ENCODE results near the gene PROCA1.
"Not testable (repeated sequence)": the region's sequence is repeated elsewhere in the genome, so short reads cannot be mapped to it uniquely, and the experiment has no call there.

The PROCA1 gene

DNA sequence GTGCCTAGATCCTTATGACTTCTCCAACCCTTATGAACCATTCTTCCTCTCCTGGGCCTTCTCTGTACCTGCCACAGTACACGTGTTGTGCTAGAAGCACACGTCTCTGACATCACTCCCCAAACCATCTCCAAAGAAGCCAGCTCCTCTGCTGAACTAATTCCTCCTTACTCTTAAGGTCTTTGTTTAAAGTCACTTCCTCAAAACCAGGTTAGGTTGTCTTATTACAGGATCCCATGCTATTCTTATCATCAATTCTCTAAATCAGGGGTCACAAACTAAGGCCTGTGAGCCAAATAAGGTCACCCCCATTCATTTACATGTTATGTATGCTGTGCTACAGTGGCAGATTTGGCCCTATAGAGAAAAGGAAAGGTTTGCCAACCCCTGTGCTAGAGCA, 45.7 kb downstream of the PROCA1 start:
- in situ Hi-C loops (cut with MboI; ENCODE audit: low pct_unique_long_range_greater_than_20kb, low sequenced_read_pairs, unreplicated experiment): no loop called here
- TF ChIP-seq, protein P1, sequence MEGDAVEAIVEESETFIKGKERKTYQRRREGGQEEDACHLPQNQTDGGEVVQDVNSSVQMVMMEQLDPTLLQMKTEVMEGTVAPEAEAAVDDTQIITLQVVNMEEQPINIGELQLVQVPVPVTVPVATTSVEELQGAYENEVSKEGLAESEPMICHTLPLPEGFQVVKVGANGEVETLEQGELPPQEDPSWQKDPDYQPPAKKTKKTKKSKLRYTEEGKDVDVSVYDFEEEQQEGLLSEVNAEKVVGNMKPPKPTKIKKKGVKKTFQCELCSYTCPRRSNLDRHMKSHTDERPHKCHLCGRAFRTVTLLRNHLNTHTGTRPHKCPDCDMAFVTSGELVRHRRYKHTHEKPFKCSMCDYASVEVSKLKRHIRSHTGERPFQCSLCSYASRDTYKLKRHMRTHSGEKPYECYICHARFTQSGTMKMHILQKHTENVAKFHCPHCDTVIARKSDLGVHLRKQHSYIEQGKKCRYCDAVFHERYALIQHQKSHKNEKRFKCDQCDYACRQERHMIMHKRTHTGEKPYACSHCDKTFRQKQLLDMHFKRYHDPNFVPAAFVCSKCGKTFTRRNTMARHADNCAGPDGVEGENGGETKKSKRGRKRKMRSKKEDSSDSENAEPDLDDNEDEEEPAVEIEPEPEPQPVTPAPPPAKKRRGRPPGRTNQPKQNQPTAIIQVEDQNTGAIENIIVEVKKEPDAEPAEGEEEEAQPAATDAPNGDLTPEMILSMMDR (IDR thresholded peaks at IDR 0.05; ENCODE audit: extremely low read depth, insufficient read depth, missing control alignments): no peak
- DNase-seq (ENCODE audit: low spot score): no peak

GRCh38 chr17:28663723-28664122, 48.0 kb downstream of the PROCA1 start:
- in situ Hi-C loops (cut with MboI; ENCODE audit: low pct_unique_long_range_greater_than_20kb, low sequenced_read_pairs, unreplicated experiment): no loop called here
- TF ChIP-seq, protein P1 (IDR thresholded peaks at IDR 0.05; ENCODE audit: extremely low read depth, insufficient read depth, missing control alignments): no peak
- DNase-seq (ENCODE audit: low spot score): no peak

GRCh38 chr17:28662527-28662829, 49.2 kb downstream of the PROCA1 start:
- in situ Hi-C loops (cut with MboI; ENCODE audit: low pct_unique_long_range_greater_than_20kb, low sequenced_read_pairs, unreplicated experiment): no loop called here

GRCh38 chr17:28661635-28662526, 49.8 kb downstream of the PROCA1 start, which contains the start of the genes SDF2 and SUPT6H:
Gene SDF2 (minus strand): TSS chr17:28661906. CDS start chr17:28661876, 30 bp downstream.
Gene SUPT6H (plus strand): TSS chr17:28662205. CDS start chr17:28673402, 11,197 bp downstream.
- in situ Hi-C loops (cut with MboI; ENCODE audit: low pct_unique_long_range_greater_than_20kb, low sequenced_read_pairs, unreplicated experiment): no loop called here
- peak; percentile 94 for DNase-seq (ENCODE audit: low spot score)

More at GRCh38 chr17:28662527-28662829, 49.2 kb downstream of the PROCA1 start:
- TF ChIP-seq, protein P1 (IDR thresholded peaks at IDR 0.05; ENCODE audit: extremely low read depth, insufficient read depth, missing control alignments): no peak
- no peak for DNase-seq (ENCODE audit: low spot score)

DNA sequence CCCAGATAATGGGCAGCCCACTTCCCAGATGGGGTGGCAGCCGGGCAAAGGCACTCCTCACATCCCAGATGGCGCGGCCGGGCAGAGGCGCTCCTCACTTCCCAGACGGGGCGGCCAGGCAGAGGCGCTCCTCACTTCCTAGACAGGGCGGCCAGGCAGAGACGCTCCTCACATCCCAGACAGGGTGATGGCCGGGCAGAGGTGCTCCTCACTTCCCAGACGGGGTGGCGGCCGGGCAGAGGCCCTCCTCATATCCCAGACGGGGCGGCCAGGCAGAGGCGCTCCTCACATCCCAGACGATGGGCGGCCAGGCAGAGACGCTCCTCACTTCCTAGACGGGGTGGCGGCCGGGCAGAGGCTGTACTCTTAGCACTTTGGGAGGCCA, 52.2 kb downstream of the PROCA1 start:
- in situ Hi-C loops (cut with MboI; ENCODE audit: low pct_unique_long_range_greater_than_20kb, low sequenced_read_pairs, unreplicated experiment); DNase-seq (ENCODE audit: low spot score): not testable (repeated sequence)

More at GRCh38 chr17:28661635-28662526, 49.8 kb downstream of the PROCA1 start, which contains the start of the genes SDF2 and SUPT6H:
- TF ChIP-seq, protein P1 (IDR thresholded peaks at IDR 0.05; ENCODE audit: extremely low read depth, insufficient read depth, missing control alignments): no peak

DNA sequence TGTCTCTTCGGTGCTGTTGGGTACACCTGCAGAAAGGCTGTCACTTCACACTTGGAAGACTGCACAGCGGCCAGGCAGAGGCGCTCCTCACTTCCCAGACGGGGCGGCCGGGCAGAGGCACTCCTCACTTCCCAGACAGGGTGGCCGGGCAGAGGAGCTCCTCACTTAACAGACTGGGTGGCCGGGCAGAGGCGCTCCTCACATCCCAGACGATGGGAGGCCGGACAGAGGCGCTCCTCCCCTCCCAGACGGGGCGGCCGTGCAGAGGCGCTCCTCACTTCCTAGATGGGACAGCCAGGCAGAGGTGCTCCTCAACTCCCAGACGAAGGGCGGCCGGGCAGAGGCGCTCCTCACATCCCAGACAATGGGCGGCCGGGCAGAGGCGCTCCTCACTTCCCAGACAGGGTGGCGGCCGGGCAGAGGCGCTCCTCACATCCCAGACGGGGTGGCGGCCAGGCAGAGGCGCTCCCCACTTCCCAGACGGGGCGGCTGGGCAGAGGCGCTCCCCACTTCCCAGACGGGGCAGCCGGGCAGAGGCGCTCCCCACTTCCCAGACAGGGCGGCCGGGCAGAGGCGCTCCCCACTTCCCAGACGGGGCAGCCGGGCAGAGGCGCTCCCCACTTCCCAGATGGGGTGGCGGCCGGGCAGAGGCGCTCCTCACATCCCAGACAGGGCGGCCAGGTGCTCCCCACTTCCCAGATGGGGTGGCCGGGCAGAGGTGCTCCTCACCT, 52.8 kb downstream of the PROCA1 start:
- DNase-seq (ENCODE audit: low spot score); in situ Hi-C loops (cut with MboI; ENCODE audit: low pct_unique_long_range_greater_than_20kb, low sequenced_read_pairs, unreplicated experiment): not testable (repeated sequence)

DNA sequence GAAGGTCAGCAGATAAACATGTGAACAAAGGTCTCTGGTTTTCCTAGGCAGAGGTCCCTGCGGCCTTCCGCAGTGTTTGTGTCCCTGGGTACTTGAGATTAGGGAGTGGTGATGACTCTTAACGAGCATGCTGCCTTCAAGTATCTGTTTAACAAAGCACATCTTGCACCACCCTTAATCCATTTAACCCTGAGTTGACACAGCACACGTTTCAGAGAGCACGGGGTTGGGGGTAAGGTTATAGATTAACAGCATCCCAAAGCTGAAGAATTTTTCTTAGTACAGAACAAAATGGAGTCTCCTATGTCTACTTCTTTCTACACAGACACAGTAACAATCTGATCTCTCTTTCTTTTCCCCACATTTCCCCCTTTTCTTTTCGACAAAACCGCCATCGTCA, 53.3 kb downstream of the PROCA1 start:
- DNase-seq (ENCODE audit: low spot score); in situ Hi-C loops (cut with MboI; ENCODE audit: low pct_unique_long_range_greater_than_20kb, low sequenced_read_pairs, unreplicated experiment): not testable (repeated sequence)

DNA sequence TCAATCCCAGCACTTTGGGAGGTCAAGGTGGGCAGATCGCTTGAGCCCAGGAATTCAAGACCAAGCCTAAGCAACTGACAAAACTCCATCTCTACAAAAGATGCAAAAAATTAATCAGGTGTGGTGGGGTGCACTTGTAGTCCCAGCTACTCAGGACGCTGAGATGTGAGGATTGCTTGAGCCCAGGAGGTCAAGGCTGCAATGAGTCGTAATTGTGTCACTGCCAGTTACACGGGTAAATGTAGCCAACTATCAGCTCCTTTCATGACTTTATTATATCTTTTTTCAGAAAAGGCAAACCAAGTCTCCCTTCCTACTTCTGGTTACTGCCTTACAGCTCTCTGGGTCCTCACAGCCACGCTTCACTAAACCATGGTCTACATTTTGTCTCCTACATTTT, 53.9 kb downstream of the PROCA1 start:
- DNase-seq (ENCODE audit: low spot score): no peak
- TF ChIP-seq, protein P1 (IDR thresholded peaks at IDR 0.05; ENCODE audit: extremely low read depth, insufficient read depth, missing control alignments): no peak
- in situ Hi-C loops (cut with MboI; ENCODE audit: low pct_unique_long_range_greater_than_20kb, low sequenced_read_pairs, unreplicated experiment): no loop called here
